Activated CD8-positive, alpha-beta memory T cell treated with anti-CD3 and anti-CD28 coated beads, Interleukin-2, amount 50 U/mL, for 48 hours (primary cell): ENCODE results near the gene MGRN1.

Source experiments
- DNase-seq: peaks from one replicate; pipeline ENCODE4 v3.0.0-alpha.2; 2020

Gene MGRN1

GRCh38 chr16:4689864-4690704, 65.5 kb downstream of the MGRN1 start:
- no peak for DNase-seq

GRCh38 chr16:4690946-4691665, 66.5 kb downstream of the MGRN1 start:
- no peak for DNase-seq

DNA sequence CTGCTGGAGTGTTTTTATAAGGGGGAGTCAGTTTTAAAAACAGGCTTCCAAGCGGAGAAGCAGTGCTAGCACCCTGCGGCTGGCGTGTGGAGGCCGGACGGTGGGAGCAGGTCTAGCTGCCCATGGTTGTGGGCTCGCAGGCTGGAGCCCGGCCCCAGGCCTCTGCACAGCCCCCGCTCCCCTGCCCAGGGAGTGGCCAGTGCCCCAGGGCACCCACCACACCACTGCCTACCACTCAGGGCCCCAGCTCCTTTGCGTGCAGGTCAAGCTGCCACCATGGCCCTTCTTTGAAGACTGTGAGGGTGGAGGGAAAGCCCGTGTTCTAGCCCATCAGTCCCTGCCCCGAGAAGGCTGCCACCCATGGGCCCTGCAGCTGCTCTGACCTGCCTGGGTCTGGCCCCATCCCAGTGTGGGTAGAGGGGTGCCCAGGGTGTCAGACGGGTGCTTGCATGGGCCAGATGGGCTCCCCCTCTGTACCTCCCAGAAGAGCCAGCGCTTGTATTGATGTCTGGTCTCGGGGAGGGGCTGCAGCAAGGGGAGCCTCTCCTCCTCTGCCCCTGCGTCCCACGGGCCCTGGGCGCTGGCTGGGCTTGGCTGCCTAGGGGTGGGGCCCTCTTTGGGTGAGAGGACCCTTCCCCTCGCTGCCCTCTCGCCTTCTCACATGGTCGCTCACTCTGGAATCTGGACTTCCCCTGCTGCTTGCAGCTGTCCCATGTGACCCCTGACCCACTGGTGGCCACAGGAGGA, 67.2 kb downstream of the MGRN1 start:
- peak; percentile 54 for DNase-seq

DNA sequence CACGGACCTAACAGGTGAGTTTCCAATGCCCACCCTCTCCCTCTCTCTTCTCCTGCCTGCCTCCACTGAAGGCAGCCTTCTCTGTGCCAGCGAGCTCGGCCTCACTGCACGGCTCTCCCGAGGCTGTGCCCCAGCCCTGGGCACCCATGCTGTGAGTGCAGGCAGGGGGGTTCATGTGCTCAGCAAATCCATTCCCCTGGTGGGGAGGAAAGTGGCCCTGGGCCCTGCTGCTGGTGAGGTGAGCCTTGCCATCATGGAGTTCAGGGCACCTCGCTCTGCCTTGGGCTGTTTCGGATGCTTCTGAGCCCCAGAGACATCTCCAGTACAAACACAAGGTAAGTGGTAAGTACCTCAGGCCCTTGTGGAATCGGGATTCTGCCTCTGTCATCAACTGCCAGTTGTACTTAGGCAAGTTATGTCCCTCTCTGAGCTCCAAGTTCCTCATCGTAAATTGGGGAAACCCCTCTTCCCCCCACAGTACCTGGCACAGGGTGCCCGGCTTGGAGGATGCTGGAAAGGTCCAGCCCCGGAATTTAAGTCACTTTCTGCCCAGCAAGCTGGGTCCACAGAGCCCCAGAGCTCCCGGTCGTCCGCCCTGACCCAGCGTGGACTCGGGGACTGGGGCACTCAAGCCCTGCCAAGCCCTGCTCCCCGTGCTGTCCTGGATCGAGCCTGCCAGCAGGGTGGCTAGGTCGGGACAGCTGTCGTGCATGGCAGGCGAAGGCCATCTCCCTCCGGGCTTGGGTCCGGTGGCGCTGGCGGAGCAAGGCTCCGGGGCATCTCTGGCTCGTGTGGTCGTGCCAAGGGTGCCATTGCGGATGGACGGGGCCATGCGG, 68.1 kb downstream of the MGRN1 start:
- DNase-seq = no peak

- DNase-seq = peak; percentile 99
These were observed 68.8 kb downstream of the MGRN1 start, which contains the start of gene NUDT16L1 for GRCh38 chr16:4693296-4693955. Gene NUDT16L1 (plus strand): TSS chr16:4693562. CDS start chr16:4693727, 165 bp downstream.

- peak; percentile 72 for DNase-seq
These were observed 69.5 kb downstream of the MGRN1 start for GRCh38 chr16:4693956-4694641.

GRCh38 chr16:4694642-4695451, 70.2 kb downstream of the MGRN1 start:
- peak; percentile 58 for DNase-seq

GRCh38 chr16:4695473-4696171, 71.0 kb downstream of the MGRN1 start:
- DNase-seq = no peak

DNA sequence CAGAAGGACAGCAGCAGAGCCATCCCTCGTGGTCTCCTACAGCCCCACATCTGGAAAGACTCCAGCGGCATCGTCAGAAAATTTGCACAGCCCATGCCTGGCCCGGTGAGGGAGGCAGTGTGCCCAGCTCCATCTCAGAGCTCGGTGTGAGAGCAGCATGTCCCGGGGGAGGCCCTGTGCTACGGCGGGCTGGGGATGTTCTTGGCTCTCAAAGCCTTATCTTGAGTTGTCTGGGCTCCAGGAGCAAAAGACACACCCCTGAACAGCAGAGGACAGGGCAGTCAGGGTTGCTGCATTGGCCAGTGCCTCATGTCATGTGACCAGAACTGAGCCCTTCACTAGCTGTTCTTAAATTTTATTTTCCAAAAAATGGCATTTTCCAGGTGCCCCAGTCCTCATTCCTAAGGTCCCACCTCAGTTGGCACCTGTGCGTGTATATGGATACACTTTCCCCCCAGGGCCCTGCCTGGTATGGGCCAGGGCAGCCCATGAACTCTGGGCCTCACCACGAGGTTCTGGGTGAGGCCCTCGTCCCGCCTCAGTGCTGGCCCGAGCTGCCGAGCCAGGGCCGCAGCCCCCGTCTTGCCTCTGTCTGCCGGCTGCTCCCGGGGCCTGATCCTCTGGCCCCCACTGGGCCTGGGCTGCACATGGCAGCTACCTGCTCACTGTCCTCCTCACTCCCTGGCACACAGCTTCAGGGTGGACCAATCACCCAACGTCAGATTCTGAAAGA, 71.7 kb downstream of the MGRN1 start:
- no peak for DNase-seq

- DNase-seq = peak; percentile 52
These were observed 72.5 kb downstream of the MGRN1 start for GRCh38 chr16:4696905-4697847.

- no peak for DNase-seq
These were observed 73.2 kb downstream of the MGRN1 start for GRCh38 chr16:4697848-4698291.

- DNase-seq = no peak
These were observed 73.9 kb downstream of the MGRN1 start for GRCh38 chr16:4698321-4699045.

GRCh38 chr16:4699046-4699556, 74.5 kb downstream of the MGRN1 start:
- no peak for DNase-seq

- DNase-seq = peak; percentile 56
These were observed 75.9 kb downstream of the MGRN1 start for GRCh38 chr16:4700380-4700996.

- DNase-seq = no peak
These were observed 76.5 kb downstream of the MGRN1 start for GRCh38 chr16:4700997-4701743.
